H1 (cell line): ENCODE measurements around the gene CEBPE.

Experiments
- E2F6 ChIP-seq: IDR thresholded peaks from 2 replicates; pipeline ENCODE4 v1.6.1; 2012; ENCODE audit warnings: inconsistent platforms
- EP300 ChIP-seq, 2 experiments: IDR thresholded peaks; 1 replicate in 1 of 2; 2 replicates in 1 of 2; pipeline ENCODE4 v1.6.1; 2011 to 2012; ENCODE audit warnings: low read depth in 2 of 2, low read length in 2 of 2, mild to moderate bottlenecking in 2 of 2, borderline replicate concordance in 1 of 2, inconsistent platforms in 1 of 2, moderate library complexity in 1 of 2
- EZH2 ChIP-seq: fragments of 200-600 bp; sonication (generic); IDR thresholded peaks from 2 replicates; pipeline ENCODE4 v1.7.1; 2012; ENCODE audit warnings: low read depth, mild to moderate bottlenecking, moderate library complexity, low read length, inconsistent platforms; ENCODE audit not compliant: severe bottlenecking
- HDAC6 ChIP-seq: IDR thresholded peaks from one replicate; pipeline ENCODE4 v1.7.1; 2012; ENCODE audit warnings: low read depth, mild to moderate bottlenecking, inconsistent platforms, low read length, moderate library complexity
- JUND ChIP-seq: IDR thresholded peaks from 2 replicates; pipeline ENCODE4 v1.6.1; 2011; ENCODE audit warnings: mild to moderate bottlenecking, improper control_type of control experiment, low read length
- POLR2A ChIP-seq, 2 experiments: IDR thresholded peaks; 1 replicate in 1 of 2; 2 replicates in 1 of 2; pipeline ENCODE4 v1.6.1; 2011; ENCODE audit warnings: low read depth in 2 of 2, low read length in 2 of 2, mild to moderate bottlenecking in 2 of 2; ENCODE audit errors: control extremely low read depth in 1 of 2
- POLR2AphosphoS5 ChIP-seq: IDR thresholded peaks from 2 replicates; pipeline ENCODE4 v1.6.1; 2011; ENCODE audit warnings: low read depth, low read length
- RAD21 ChIP-seq, 2 experiments: IDR thresholded peaks in 1 of 2; conservative IDR thresholded peaks in 1 of 2; 2 replicates each; pipeline ENCODE4 v1.6.1; 2011; ENCODE audit warnings: low read depth in 2 of 2, low read length in 2 of 2, improper control_type of control experiment in 1 of 2, inconsistent platforms in 1 of 2, mild to moderate bottlenecking in 1 of 2, moderate library complexity in 1 of 2
- RFX5 ChIP-seq: IDR thresholded peaks from 2 replicates; pipeline ENCODE4 v1.6.1; 2011; ENCODE audit warnings: low read depth, low read length, improper control_type of control experiment, borderline replicate concordance
- TAF1 ChIP-seq: IDR thresholded peaks from 2 replicates; pipeline ENCODE4 v1.6.1; 2011; ENCODE audit warnings: mild to moderate bottlenecking, low read depth, low read length
- USF2 ChIP-seq: IDR thresholded peaks from 2 replicates; pipeline ENCODE4 v1.6.1; 2011; ENCODE audit warnings: low read length, improper control_type of control experiment
- TF ChIP-seq, protein P1 (sequence below), 3 experiments: IDR thresholded peaks; 1 replicate in 2 of 3; 2 replicates in 1 of 3; pipeline versions ENCODE4 v1.5.1 to v1.6.1; 2011; ENCODE audit warnings: low read length in 3 of 3, mild to moderate bottlenecking in 3 of 3, inconsistent platforms in 2 of 3, low read depth in 1 of 3, moderate library complexity in 1 of 3; ENCODE audit not compliant: insufficient read depth in 1 of 3; ENCODE audit errors: control extremely low read depth in 1 of 3
- TF ChIP-seq, protein P2 (sequence below): IDR thresholded peaks from 2 replicates; pipeline ENCODE4 v1.6.1; 2011; ENCODE audit warnings: low read depth, mild to moderate bottlenecking, low read length; ENCODE audit not compliant: insufficient read depth

GRCh38 chr14:23126548-23127278 lies 7.7 kb upstream of the CEBPE start:
- TF ChIP-seq, protein P1, sequence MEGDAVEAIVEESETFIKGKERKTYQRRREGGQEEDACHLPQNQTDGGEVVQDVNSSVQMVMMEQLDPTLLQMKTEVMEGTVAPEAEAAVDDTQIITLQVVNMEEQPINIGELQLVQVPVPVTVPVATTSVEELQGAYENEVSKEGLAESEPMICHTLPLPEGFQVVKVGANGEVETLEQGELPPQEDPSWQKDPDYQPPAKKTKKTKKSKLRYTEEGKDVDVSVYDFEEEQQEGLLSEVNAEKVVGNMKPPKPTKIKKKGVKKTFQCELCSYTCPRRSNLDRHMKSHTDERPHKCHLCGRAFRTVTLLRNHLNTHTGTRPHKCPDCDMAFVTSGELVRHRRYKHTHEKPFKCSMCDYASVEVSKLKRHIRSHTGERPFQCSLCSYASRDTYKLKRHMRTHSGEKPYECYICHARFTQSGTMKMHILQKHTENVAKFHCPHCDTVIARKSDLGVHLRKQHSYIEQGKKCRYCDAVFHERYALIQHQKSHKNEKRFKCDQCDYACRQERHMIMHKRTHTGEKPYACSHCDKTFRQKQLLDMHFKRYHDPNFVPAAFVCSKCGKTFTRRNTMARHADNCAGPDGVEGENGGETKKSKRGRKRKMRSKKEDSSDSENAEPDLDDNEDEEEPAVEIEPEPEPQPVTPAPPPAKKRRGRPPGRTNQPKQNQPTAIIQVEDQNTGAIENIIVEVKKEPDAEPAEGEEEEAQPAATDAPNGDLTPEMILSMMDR (IDR thresholded peaks at IDR 0.05; ENCODE audit: control extremely low read depth in 1 of 3, insufficient read depth in 1 of 3, low read depth in 1 of 3, low read length in 3 of 3): no peak
- TF ChIP-seq RFX5 (no peak), POLR2A (IDR thresholded peaks at IDR 0.05; ENCODE audit: control extremely low read depth in 1 of 2, low read depth in 2 of 2, low read length in 2 of 2) (no peak), USF2 (no peak), JUND (no peak), RAD21 (IDR thresholded peaks at IDR 0.05 in 1 of 2, conservative IDR thresholded peaks at IDR 0.05 in 1 of 2; ENCODE audit: low read depth in 2 of 2, low read length in 2 of 2) (no peak), EP300 (IDR thresholded peaks at IDR 0.05; ENCODE audit: borderline replicate concordance in 1 of 2, low read depth in 2 of 2, low read length in 2 of 2) (no peak), TAF1 (no peak), POLR2AphosphoS5 (no peak; the same call in 1 of the 2 replicates), E2F6 (no peak), EZH2 (no peak), HDAC6 (no peak)
- TF ChIP-seq, protein P2, sequence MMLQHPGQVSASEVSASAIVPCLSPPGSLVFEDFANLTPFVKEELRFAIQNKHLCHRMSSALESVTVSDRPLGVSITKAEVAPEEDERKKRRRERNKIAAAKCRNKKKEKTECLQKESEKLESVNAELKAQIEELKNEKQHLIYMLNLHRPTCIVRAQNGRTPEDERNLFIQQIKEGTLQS: no peak
